SK-N-SH (cell line): ENCODE data around the gene RAB6B. TPM values are rescaled to one million over a fixed set of nuclear protein-coding genes. Genes with fewer than 3 reads are reported as not detected.

ENCODE experiments used
- CTCF ChIA-PET: fragments of 300-600, 350-600 bp; formaldehyde crosslinking; extraction: SDS; loops from one replicate; lab custom pipeline; 2021; lab: Yijun Ruan, JAX
- POLR2A ChIA-PET: fragments of 350-600 bp; sonication (Branson Sonifier 250); formaldehyde crosslinking; extraction: SDS; loops from one replicate; lab custom pipeline; 2020; ENCODE audit warnings: antibody characterized with exemption, inconsistent platforms; lab: Yijun Ruan, JAX
- DNase-seq: peaks from one replicate; pipeline ENCODE4 v3.0.0; 2012
- H2AFZ ChIP-seq: fragments of 200-600 bp; sonication (generic); 2 replicates; pipeline ENCODE4 v1.8.1; 2016; ENCODE audit warnings: antibody characterized with exemption, mild to moderate bottlenecking, low read depth
- H3F3A ChIP-seq: fragments of 200-600 bp; sonication (generic); replicated peaks from 2 replicates; pipeline ENCODE3; 2016; ENCODE audit warnings: antibody characterized with exemption, mild to moderate bottlenecking; ENCODE audit not compliant: insufficient read depth
- H3K27ac ChIP-seq, 2 experiments: fragments of 200-500 bp in 1 of 2; fragments of 200-600 bp in 1 of 2; sonication (Bioruptor generic) in 1 of 2; sonication (generic), shearing (Covaris generic) in 1 of 2; 2 replicates each; pipeline versions ENCODE4 v1.5.1 to v1.6.1; 2014 to 2016; ENCODE audit warnings: low read depth in 2 of 2, inconsistent platforms in 1 of 2, low read length in 1 of 2, mild to moderate bottlenecking in 1 of 2, mixed read lengths in 1 of 2
- H3K27me3 ChIP-seq: fragments of 200-600 bp; sonication (generic), shearing (Covaris generic); 2 replicates; pipeline ENCODE4 v1.6.1; 2016; ENCODE audit warnings: mixed run types; ENCODE audit not compliant: insufficient read depth
- H3K36me3 ChIP-seq, 2 experiments: fragments of 200-500 bp in 1 of 2; fragments of 200-600 bp in 1 of 2; sonication (Bioruptor generic) in 1 of 2; sonication (generic) in 1 of 2; replicated peaks in 1 of 2; 2 replicates each; pipeline versions ENCODE3 to v1.5.1; 2014 to 2016; ENCODE audit warnings: low read length in 1 of 2, mild to moderate bottlenecking in 1 of 2; ENCODE audit not compliant: insufficient read depth in 2 of 2, control insufficient read depth in 1 of 2
- H3K4me1 ChIP-seq, 2 experiments: fragments of 200-500 bp in 1 of 2; fragments of 200-600 bp in 1 of 2; sonication (Bioruptor generic) in 1 of 2; sonication (generic), shearing (Covaris generic) in 1 of 2; 2 replicates each; pipeline versions ENCODE4 v1.5.1 to v1.6.1; 2014 to 2016; ENCODE audit warnings: low read depth in 1 of 2, low read length in 1 of 2, mixed run types in 1 of 2; ENCODE audit not compliant: insufficient read depth in 2 of 2, control insufficient read depth in 1 of 2
- H3K4me2 ChIP-seq: fragments of 200-600 bp; sonication (generic), shearing (Covaris generic); 2 replicates; pipeline ENCODE4 v1.6.1; 2017; ENCODE audit warnings: mixed run types
- H3K4me3 ChIP-seq, 2 experiments: fragments of 200-500 bp in 1 of 2; fragments of 200-600 bp in 1 of 2; sonication (Bioruptor generic) in 1 of 2; sonication (generic), shearing (Covaris generic) in 1 of 2; 2 replicates each; pipeline versions ENCODE4 v1.5.1 to v1.8.1; 2014 to 2016; ENCODE audit warnings: low read depth in 2 of 2, inconsistent platforms in 1 of 2, low read length in 1 of 2, mild to moderate bottlenecking in 1 of 2, mixed read lengths in 1 of 2, moderate library complexity in 1 of 2
- H3K79me2 ChIP-seq: fragments of 200-600 bp; sonication (generic); 2 replicates; pipeline ENCODE4 v1.8.1; 2017; ENCODE audit warnings: mild to moderate bottlenecking; ENCODE audit not compliant: insufficient read depth
- H3K9ac ChIP-seq: fragments of 200-600 bp; sonication (generic); 2 replicates; pipeline ENCODE4 v1.6.1; 2017; ENCODE audit warnings: mixed run types
- H3K9me2 ChIP-seq: fragments of 200-600 bp; sonication (generic); 2 replicates; pipeline ENCODE4 v1.6.1; 2017; ENCODE audit warnings: mixed run types
- H3K9me3 ChIP-seq: fragments of 200-600 bp; sonication (generic); 2 replicates; pipeline ENCODE4 v1.6.1; 2017; ENCODE audit warnings: mixed run types, mild to moderate bottlenecking, moderate library complexity
- H4K20me1 ChIP-seq: fragments of 200-600 bp; sonication (generic); 2 replicates; pipeline ENCODE4 v1.6.1; 2017; ENCODE audit warnings: mild to moderate bottlenecking, mixed run types; ENCODE audit not compliant: insufficient read depth
- CHD2 ChIP-seq: fragments of 150-350 bp; IDR thresholded peaks from 2 replicates; pipeline ENCODE4 v1.6.1; 2018; ENCODE audit warnings: low read length; ENCODE audit not compliant: partially characterized antibody
- CTCF ChIP-seq: fragments of 200-600 bp; sonication (generic); IDR thresholded peaks from 2 replicates; pipeline ENCODE4 v1.6.1; 2017; ENCODE audit warnings: antibody characterized with exemption, mild to moderate bottlenecking, moderate library complexity
- FOSL2 ChIP-seq: IDR thresholded peaks from 2 replicates; pipeline ENCODE4 v1.4.0; 2012; ENCODE audit warnings: low read depth, mild to moderate bottlenecking, moderate library complexity, borderline replicate concordance
- FOXJ3 ChIP-seq: sonication (generic); formaldehyde crosslinking; IDR thresholded peaks from 2 replicates; pipeline ENCODE4 v1.5.1; 2020; ENCODE audit warnings: mild to moderate bottlenecking, missing genetic modification reagents
- FOXM1 ChIP-seq: IDR thresholded peaks from 2 replicates; pipeline ENCODE4 v1.4.0; 2012; ENCODE audit warnings: low read depth, mild to moderate bottlenecking
- GABPA ChIP-seq: IDR thresholded peaks from 2 replicates; pipeline ENCODE4 v1.4.0; 2012; ENCODE audit warnings: low read depth, mild to moderate bottlenecking
- GATA2 ChIP-seq: sonication (generic); formaldehyde crosslinking; IDR thresholded peaks from 2 replicates; pipeline ENCODE4 v1.5.0; 2020; ENCODE audit warnings: mild to moderate bottlenecking, missing genetic modification reagents
- IRF3 ChIP-seq: fragments of 150-350 bp; IDR thresholded peaks from 2 replicates; pipeline ENCODE4 v1.6.1; 2016; ENCODE audit warnings: mild to moderate bottlenecking, low read depth, low read length
- MAX ChIP-seq: IDR thresholded peaks from 2 replicates; pipeline ENCODE4 v1.4.0; 2012; ENCODE audit warnings: low read depth
- MXI1 ChIP-seq: IDR thresholded peaks from 2 replicates; pipeline ENCODE4 v1.6.1; 2012; ENCODE audit warnings: mild to moderate bottlenecking, low read depth, low read length, improper control_type of control experiment
- NFIC ChIP-seq: IDR thresholded peaks from 2 replicates; pipeline ENCODE4 v1.4.0; 2012; ENCODE audit warnings: borderline replicate concordance
- NRF1 ChIP-seq: IDR thresholded peaks from 2 replicates; pipeline ENCODE4 v1.6.1; 2012; ENCODE audit warnings: low read depth, mild to moderate bottlenecking, low read length
- PBX3 ChIP-seq: IDR thresholded peaks from 2 replicates; pipeline ENCODE4; 2012
- POLR2AphosphoS5 ChIP-seq: IDR thresholded peaks from 2 replicates; pipeline ENCODE4 v1.6.1; 2012; ENCODE audit warnings: low read depth, low read length
- REST ChIP-seq: IDR thresholded peaks from 2 replicates; pipeline ENCODE4 v1.6.1; 2012; ENCODE audit warnings: mild to moderate bottlenecking, low read depth, low read length, moderate library complexity
- SIN3A ChIP-seq: IDR thresholded peaks from 2 replicates; pipeline ENCODE4 v1.6.1; 2012; ENCODE audit warnings: low read depth, mild to moderate bottlenecking, low read length, moderate library complexity, borderline replicate concordance
- TEAD4 ChIP-seq: IDR thresholded peaks from 2 replicates; pipeline ENCODE4 v1.4.0; 2012; ENCODE audit warnings: mild to moderate bottlenecking, borderline replicate concordance; ENCODE audit not compliant: insufficient read depth
- USF1 ChIP-seq: IDR thresholded peaks from 2 replicates; pipeline ENCODE4 v1.4.0; 2012; ENCODE audit warnings: low read depth, borderline replicate concordance
- USF2 ChIP-seq: fragments of 150-350 bp; IDR thresholded peaks from 2 replicates; pipeline ENCODE4 v1.6.1; 2017; ENCODE audit warnings: antibody characterized with exemption, low read length, low read depth, borderline replicate concordance
- WGBS: methylation state at CpG from one replicate; pipeline ENCODE4 v1.1.6; 2017; ENCODE audit warnings: low lambda C conversion rate; 5-methylcytosine and 5-hydroxymethylcytosine counted together
- polyA plus RNA-seq, 3 experiments: library from polyadenylated mRNA; depleted of rRNA; stranded (reverse); fragments of >200 nt; gene quantifications; 2 replicates each; pipeline ENCODE4 v1.2.3, GENCODE V29; 2012

RAB6B gene
- polyA plus RNA-seq, 1 of the 3 experiments (the other 2 are of a cell fraction): 9.3 TPM

GRCh38 chr3:133914839-133915600, 19.3 kb upstream of the RAB6B start:
- CTCF ChIA-PET: no interaction called here
- H2AFZ ChIP-seq: no peak overlapping the region
- H4K20me1 ChIP-seq: no peaks in the 10 kb centered on the region
- no peaks in the 10 kb centered on the region for H3K36me3 ChIP-seq
- 54% methylated on average over 9 of the region's 12 CpGs for WGBS
- no peak overlapping the region for H3K4me3 ChIP-seq
- H3F3A ChIP-seq: no peaks in the 10 kb centered on the region
- POLR2A ChIA-PET: no interaction called here
- no peaks in the 10 kb centered on the region for H3K4me1 ChIP-seq
- H3K9me2 ChIP-seq: no peaks in the 10 kb centered on the region
- H3K27me3 ChIP-seq: peaks cover 4% of the 10 kb centered on the region; the same call in 1 of the 2 replicates
- no peak for TF ChIP-seq SIN3A
- no peak for TF ChIP-seq NFIC
- no peak for TF ChIP-seq IRF3
- no peak for TF ChIP-seq CTCF
- TF ChIP-seq POLR2AphosphoS5: no peak
- no peak for TF ChIP-seq GABPA
- no peak for TF ChIP-seq TEAD4
- no peak for TF ChIP-seq GATA2 (CRISPR knock-in tag)
- no peak for TF ChIP-seq USF2
- TF ChIP-seq REST: no peak
- TF ChIP-seq NRF1: no peak
- no peak for TF ChIP-seq CHD2
- no peak for TF ChIP-seq FOSL2
- TF ChIP-seq FOXM1: no peak
- TF ChIP-seq MAX: no peak
- no peak for TF ChIP-seq USF1
- TF ChIP-seq MXI1: no peak
- no peak for TF ChIP-seq PBX3
- no peak for TF ChIP-seq FOXJ3 (CRISPR knock-in tag)
- no peaks in the 10 kb centered on the region for H3K79me2 ChIP-seq
- H3K4me2 ChIP-seq: no peak overlapping the region
- H3K9ac ChIP-seq: no peak overlapping the region
- H3K27ac ChIP-seq: no peak overlapping the region
- no peak for DNase-seq
- no peaks in the 10 kb centered on the region for H3K9me3 ChIP-seq
